ENCODE data around the gene C12orf42.

DNA sequence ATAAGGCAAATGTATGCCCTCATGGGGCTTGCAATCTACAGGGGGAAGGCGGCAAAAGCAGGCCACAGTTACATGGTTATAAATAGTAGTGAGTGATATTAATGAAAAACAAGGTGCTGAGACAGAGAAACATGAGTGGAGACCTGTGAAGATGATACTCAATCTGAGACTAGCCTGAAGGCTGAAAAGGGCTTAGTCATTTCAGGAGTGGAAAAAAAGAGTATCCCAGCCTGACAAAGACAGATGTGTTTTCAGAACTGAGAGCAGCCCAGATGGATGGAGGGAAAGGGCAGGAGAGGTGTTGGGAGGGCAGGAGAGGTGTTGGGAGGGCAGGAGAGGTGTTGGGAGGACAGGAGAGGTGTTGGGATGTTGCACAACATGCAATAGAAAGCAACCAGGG, 181.9 kb downstream of the C12orf42 start:
- TF ChIP-seq, protein P1, sequence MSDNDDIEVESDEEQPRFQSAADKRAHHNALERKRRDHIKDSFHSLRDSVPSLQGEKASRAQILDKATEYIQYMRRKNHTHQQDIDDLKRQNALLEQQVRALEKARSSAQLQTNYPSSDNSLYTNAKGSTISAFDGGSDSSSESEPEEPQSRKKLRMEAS (IDR thresholded peaks at IDR 0.05) = no peak
- TF ChIP-seq, protein P2, sequence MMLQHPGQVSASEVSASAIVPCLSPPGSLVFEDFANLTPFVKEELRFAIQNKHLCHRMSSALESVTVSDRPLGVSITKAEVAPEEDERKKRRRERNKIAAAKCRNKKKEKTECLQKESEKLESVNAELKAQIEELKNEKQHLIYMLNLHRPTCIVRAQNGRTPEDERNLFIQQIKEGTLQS (IDR thresholded peaks at IDR 0.05) = no peak
- TF ChIP-seq RAD21 (IDR thresholded peaks at IDR 0.05) (no peak), HNF4G (IDR thresholded peaks at IDR 0.05) (no peak)
- TF ChIP-seq, protein P3, sequence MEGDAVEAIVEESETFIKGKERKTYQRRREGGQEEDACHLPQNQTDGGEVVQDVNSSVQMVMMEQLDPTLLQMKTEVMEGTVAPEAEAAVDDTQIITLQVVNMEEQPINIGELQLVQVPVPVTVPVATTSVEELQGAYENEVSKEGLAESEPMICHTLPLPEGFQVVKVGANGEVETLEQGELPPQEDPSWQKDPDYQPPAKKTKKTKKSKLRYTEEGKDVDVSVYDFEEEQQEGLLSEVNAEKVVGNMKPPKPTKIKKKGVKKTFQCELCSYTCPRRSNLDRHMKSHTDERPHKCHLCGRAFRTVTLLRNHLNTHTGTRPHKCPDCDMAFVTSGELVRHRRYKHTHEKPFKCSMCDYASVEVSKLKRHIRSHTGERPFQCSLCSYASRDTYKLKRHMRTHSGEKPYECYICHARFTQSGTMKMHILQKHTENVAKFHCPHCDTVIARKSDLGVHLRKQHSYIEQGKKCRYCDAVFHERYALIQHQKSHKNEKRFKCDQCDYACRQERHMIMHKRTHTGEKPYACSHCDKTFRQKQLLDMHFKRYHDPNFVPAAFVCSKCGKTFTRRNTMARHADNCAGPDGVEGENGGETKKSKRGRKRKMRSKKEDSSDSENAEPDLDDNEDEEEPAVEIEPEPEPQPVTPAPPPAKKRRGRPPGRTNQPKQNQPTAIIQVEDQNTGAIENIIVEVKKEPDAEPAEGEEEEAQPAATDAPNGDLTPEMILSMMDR (IDR thresholded peaks at IDR 0.05; ENCODE audit: low read depth, low read length, missing input control) = no peak

Measured in liver (tissue), 3 donors.